Subcutaneous adipose tissue (tissue), 4 donors: ENCODE data around the gene ZNF764. TPM values are rescaled to one million over a fixed set of nuclear protein-coding genes. Genes with fewer than 3 reads are reported as not detected.

Source experiments
- total RNA-seq, 4 donors: library from RNA; depleted of rRNA; stranded (reverse); fragments of >200 nt; gene quantifications; one replicate each; pipeline ENCODE4 v1.1.0, GENCODE V29; 2016
- TF ChIP-seq, protein P1 (sequence below): fragments of 450-650 bp; IDR thresholded peaks from one replicate; pipeline ENCODE4 v1.5.1; 2016; ENCODE audit warnings: low read depth, mild to moderate bottlenecking, control low read depth, antibody characterized with exemption, moderate library complexity

The ZNF764 gene
- total RNA-seq, 4 donors from 2014 or later, result 3.6 to 11.3 (median 4.9) TPM

DNA sequence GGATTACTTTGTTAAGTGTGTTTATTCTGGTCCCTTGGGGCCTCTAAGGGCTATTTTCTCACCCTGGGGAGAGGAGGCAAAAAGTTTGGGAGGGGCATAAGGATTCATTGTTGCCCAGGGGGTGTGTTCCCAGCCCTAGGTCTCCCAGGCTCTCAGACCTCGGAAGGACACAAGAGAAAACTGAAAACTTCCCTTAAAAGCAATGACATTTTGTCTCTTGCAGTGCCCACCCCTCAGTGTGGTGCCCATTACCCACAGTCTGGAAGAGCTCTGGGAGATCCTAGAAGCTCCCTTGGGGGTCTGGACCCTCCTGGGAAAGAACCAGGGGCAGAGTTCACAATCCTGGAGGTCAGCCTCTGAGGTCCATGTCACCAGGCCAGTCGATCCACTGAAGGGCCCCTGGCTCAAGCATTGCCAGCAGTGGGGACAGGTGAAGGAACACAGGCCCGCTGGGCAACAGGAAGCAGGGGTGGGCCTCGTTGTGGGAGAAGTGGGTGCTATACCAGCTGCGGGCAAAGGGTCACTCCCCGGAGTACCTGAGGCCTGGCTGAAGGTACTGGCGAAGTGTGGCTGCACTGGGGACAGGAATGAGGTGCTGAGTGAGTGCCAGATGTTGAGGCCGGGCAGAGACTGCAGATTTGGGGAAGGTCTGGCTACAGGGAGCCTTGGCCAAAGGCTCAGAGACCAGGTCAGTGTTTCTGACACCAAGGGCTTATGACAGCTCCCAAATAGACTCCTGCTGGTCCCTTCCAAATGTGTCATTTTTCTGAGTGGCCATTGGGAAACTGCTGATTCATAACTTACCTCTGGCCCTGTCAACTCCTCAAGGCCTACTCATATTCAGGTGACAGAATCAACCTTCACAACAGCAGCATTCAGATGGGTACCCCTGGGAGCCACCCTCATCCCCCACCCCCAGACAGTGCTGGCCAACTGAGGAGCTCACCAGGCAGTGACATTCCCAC lies 18.9 kb downstream of the ZNF764 start:
- TF ChIP-seq, protein P1, sequence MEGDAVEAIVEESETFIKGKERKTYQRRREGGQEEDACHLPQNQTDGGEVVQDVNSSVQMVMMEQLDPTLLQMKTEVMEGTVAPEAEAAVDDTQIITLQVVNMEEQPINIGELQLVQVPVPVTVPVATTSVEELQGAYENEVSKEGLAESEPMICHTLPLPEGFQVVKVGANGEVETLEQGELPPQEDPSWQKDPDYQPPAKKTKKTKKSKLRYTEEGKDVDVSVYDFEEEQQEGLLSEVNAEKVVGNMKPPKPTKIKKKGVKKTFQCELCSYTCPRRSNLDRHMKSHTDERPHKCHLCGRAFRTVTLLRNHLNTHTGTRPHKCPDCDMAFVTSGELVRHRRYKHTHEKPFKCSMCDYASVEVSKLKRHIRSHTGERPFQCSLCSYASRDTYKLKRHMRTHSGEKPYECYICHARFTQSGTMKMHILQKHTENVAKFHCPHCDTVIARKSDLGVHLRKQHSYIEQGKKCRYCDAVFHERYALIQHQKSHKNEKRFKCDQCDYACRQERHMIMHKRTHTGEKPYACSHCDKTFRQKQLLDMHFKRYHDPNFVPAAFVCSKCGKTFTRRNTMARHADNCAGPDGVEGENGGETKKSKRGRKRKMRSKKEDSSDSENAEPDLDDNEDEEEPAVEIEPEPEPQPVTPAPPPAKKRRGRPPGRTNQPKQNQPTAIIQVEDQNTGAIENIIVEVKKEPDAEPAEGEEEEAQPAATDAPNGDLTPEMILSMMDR, result no peak

DNA sequence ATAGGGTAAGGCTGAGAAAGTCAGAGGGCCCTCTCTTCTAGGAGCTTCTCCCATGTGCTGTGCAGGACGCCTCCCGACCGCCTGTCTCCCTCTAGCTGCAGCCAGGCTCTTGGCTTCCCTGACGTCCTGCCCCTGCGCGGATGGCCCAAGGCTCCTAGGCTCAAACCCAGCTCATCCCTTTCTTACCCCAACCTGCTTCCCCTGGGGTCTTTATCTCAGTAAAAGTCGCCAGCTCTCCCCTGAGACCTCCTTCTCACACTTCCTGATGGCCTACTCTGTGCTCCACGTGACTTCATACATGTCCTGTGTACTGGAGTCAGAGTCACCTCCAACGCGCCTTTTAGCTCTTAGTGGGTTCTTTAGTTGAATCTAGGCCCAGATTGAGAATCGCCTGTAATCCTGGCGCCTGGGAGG lies 22.4 kb downstream of the ZNF764 start:
- TF ChIP-seq, protein P1, result no peak

DNA sequence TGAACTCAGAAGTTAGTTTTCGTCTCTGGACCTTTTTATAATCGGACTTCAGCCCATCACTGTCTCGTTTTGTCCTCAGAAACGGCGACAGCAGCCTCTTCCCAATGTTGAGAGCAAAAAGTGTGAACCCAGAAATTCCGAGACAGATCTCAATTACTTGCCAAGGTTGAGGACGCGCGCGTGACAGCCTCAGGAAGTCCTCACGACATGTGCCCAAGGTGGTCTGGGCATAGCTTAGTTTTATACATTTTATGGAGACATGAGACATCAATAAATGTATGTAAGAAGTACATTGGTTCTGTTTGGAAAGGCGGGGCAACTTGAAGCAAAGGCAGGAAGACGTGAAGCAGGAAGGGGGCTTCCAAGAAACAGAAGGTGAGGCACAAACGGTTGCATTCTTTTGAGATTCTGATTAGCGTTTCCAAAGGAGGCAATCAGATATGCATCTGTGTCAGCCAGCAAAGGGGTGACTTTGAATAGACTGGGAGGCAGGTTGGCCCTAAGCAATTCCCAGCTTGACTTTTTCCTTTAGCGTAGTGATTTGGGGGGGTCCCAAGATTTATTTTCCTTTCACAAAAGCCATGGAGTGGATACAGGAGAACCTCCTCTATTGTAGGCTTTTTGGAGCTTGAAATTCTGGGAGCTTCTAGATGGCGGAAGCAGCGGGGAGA lies 22.9 kb downstream of the ZNF764 start:
- TF ChIP-seq, protein P1, result no peak

DNA sequence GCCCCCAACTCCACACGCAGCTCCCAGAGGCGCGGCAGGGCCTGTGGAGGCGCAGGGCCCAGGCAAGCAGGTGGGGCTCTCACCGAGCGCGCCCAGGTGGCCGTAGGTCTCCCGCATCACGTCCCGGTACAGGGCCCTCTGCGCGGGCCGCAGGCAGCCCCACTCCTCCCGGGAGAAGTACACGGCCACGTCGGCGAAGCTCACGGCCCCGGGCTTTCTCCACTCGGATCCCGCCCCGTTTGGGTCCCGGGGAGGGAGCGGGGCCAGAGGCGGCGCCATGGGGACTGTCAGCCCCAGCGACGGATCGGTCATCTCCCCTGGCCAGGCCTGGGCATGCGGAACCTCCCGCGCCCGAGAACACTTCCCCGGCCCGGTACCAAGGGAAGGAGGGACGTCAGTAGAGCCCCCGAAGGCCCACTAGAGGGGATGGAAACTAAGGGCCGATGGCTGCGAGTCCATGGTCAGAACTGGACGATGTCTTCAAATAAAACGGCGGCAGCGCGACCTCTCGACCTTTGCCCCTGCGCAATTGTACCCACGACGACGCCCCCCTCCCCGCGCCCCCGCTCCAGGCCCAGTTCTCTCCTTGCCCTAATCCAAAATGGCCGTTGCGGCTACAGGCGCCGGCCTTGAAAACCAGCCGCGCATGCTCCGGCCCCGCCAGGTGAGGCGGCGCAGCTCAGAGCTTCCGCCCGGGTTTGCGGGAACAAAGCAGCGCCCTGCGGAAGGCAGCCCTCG lies 23.6 kb downstream of the ZNF764 start, which contains the start of gene ZNF747:
Gene ZNF747 (minus strand): TSS at position 491 of the 738 bp plus-strand sequence. CDS start 179 bp downstream, at position 312.
- TF ChIP-seq, protein P1, result no peak

DNA sequence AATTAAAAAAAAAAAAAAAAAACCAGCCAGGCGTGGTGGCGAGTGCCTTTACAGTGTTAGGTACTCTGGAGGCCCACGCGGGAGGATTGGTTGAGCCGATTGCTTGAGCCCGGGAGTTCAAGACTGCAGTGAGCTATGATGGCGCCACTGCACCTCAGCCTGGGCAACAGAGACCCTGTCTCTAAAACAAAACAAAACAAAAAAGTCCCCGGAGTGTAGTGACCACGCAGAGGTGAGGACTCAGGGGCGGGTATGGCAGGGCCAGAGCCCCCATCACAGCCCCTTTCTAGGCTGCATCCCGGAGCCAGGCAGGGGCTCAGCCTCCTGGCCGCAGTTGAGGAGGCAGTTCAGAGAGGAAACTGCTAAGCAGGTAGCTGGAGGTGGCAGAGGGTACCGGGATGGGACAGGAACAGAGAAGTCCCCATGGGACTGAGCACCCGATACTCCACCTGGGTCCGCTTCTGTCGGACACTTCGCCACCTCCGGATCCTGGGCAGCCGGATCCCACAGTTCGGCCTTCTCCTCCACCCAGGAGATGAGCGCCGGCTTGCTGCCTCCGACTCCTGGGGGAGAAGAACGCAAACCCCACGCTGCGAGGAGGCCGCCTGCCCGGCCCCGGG lies 24.3 kb downstream of the ZNF764 start:
- TF ChIP-seq, protein P1, result no peak

DNA sequence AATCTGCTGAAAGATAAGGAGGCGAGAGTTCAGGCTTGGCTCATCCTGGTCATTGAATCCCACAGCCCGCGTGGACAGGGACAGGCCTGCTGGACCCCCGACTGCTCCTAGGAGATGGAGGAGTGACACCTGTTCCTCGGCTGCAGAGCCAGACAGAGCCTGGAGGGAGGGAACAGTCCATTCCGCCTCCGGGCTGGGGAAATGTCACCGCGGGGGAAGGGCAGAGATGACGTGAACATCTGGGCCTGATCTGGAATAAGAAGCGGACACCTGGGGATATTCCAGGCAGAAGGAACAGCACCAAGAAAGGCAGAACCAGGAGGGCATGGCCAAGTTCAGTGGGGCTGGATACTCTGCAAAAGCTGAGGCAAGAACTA lies 25.0 kb downstream of the ZNF764 start:
- TF ChIP-seq, protein P1, result no peak
